PFSK-1 (cell line): Measurements from ENCODE around the gene SUN2.

ENCODE experiments used
- FOXP2 ChIP-seq: optimal IDR thresholded peaks from 2 replicates; pipeline ENCODE3; 2011; ENCODE audit warnings: borderline replicate concordance, control low read depth, inconsistent platforms; ENCODE audit not compliant: insufficient read depth; ENCODE audit errors: extremely low read length, extremely low read depth
- POLR2AphosphoS5 ChIP-seq: IDR thresholded peaks from 2 replicates; pipeline ENCODE4 v1.6.1; 2012; ENCODE audit warnings: low read depth, mild to moderate bottlenecking, control low read depth, low read length, moderate library complexity
- SIN3A ChIP-seq: IDR thresholded peaks from 2 replicates; pipeline ENCODE4 v1.6.1; 2012; ENCODE audit warnings: mild to moderate bottlenecking, low read length, moderate library complexity, borderline replicate concordance; ENCODE audit not compliant: insufficient read depth
- TAF1 ChIP-seq: IDR thresholded peaks from 2 replicates; pipeline ENCODE4 v1.6.1; 2012; ENCODE audit warnings: low read length, control low read depth, borderline replicate concordance; ENCODE audit not compliant: insufficient read depth
- TF ChIP-seq, protein P1 (sequence below), 2 experiments: IDR thresholded peaks; 2 replicates each; pipeline versions ENCODE4 v1.6.1 to v1.8.0; 2011 to 2012; ENCODE audit warnings: low read depth in 2 of 2, low read length in 2 of 2, control low read depth in 1 of 2, inconsistent platforms in 1 of 2, mild to moderate bottlenecking in 1 of 2, moderate library complexity in 1 of 2; ENCODE audit not compliant: insufficient read depth in 1 of 2

Gene SUN2

DNA sequence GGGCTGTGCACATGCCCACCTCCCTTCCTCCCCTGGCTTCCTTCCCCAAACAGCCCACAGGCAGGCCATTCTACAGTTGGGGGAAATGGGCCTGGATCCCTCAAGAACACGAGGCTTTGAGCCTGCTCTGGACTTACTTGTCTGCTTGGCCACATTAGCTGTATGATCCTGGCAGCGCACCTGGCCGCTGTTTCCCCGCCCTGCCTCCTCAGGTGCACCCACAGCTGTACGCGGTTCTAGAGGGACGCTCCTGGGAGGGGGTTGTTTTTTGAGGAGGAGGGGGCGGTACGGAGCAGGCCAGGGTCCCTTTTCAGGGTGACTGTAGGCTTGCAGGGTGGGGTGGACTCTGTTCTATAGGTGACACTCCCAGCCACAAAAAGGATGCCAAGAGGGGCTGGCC is 11.5 kb upstream of the SUN2 start:
- TF ChIP-seq SIN3A (no peak), TAF1 (no peak), POLR2AphosphoS5 (no peak), FOXP2 (no peak)
- TF ChIP-seq, protein P1, sequence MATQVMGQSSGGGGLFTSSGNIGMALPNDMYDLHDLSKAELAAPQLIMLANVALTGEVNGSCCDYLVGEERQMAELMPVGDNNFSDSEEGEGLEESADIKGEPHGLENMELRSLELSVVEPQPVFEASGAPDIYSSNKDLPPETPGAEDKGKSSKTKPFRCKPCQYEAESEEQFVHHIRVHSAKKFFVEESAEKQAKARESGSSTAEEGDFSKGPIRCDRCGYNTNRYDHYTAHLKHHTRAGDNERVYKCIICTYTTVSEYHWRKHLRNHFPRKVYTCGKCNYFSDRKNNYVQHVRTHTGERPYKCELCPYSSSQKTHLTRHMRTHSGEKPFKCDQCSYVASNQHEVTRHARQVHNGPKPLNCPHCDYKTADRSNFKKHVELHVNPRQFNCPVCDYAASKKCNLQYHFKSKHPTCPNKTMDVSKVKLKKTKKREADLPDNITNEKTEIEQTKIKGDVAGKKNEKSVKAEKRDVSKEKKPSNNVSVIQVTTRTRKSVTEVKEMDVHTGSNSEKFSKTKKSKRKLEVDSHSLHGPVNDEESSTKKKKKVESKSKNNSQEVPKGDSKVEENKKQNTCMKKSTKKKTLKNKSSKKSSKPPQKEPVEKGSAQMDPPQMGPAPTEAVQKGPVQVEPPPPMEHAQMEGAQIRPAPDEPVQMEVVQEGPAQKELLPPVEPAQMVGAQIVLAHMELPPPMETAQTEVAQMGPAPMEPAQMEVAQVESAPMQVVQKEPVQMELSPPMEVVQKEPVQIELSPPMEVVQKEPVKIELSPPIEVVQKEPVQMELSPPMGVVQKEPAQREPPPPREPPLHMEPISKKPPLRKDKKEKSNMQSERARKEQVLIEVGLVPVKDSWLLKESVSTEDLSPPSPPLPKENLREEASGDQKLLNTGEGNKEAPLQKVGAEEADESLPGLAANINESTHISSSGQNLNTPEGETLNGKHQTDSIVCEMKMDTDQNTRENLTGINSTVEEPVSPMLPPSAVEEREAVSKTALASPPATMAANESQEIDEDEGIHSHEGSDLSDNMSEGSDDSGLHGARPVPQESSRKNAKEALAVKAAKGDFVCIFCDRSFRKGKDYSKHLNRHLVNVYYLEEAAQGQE (IDR thresholded peaks at IDR 0.05; ENCODE audit: insufficient read depth in 1 of 2, low read depth in 2 of 2, low read length in 2 of 2), result no peak

DNA sequence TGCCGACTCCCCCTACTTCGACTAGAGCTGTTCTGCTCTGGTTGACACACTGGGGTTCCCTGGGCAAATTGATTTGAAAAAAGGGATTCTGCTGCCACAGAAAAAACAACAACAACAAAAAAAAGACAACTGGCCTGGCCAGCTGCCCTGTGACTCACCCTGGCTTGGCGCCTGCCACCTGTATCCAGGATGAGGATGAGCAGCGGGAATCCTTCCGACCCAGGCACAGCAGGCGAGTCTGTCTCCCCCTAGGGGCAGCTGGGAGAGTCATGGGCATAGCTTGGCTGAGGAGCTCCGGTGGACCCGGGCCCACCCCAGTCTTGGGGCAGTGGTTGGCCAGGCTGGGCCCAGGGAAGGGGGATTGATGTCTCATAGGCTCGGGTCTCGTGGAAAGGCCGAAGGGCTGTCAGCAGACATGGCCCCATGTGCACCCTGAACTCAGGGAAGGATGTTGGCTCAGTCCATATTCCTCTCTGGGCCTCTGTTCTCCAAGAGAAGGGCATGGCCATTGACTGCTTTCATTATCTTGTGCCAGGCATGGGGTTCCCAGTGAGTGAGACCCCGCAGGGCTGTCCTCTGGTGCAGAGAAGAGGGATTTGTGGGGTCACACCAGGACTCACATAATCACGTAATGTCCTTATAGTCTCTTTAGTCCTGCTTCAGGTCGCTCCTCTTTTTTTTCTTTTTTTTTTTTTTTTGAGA is 10.4 kb upstream of the SUN2 start:
- TF ChIP-seq FOXP2 (peak; percentile 93), TAF1 (no peak)
- TF ChIP-seq, protein P1 (IDR thresholded peaks at IDR 0.05; ENCODE audit: insufficient read depth in 1 of 2, low read depth in 2 of 2, low read length in 2 of 2), result no peak

DNA sequence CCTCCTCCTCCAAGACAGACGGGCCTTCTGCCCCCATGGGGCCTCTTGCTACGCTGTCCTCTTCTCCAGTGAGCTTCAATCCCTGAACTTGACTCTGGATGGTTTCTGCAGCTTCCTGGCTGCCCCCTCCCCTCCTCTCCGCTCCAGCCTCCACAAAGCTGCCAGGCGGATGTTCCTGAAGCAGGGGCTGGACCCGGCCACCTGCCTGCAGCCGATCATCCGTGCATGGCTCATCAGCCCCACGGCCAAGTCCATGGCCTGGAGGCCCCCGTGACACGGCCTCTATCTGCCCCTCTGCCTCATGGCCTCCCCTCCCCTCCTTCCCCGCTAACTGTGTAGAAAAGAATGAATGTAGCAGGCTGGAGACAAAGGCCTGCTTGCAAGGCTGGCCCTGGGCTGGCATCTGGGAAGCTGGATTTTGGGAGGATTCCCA is 6.8 kb upstream of the SUN2 start:
- TF ChIP-seq TAF1 (no peak), FOXP2 (no peak), SIN3A (no peak), POLR2AphosphoS5 (no peak)
- TF ChIP-seq, protein P1 (IDR thresholded peaks at IDR 0.05; ENCODE audit: insufficient read depth in 1 of 2, low read depth in 2 of 2, low read length in 2 of 2), result no peak

DNA sequence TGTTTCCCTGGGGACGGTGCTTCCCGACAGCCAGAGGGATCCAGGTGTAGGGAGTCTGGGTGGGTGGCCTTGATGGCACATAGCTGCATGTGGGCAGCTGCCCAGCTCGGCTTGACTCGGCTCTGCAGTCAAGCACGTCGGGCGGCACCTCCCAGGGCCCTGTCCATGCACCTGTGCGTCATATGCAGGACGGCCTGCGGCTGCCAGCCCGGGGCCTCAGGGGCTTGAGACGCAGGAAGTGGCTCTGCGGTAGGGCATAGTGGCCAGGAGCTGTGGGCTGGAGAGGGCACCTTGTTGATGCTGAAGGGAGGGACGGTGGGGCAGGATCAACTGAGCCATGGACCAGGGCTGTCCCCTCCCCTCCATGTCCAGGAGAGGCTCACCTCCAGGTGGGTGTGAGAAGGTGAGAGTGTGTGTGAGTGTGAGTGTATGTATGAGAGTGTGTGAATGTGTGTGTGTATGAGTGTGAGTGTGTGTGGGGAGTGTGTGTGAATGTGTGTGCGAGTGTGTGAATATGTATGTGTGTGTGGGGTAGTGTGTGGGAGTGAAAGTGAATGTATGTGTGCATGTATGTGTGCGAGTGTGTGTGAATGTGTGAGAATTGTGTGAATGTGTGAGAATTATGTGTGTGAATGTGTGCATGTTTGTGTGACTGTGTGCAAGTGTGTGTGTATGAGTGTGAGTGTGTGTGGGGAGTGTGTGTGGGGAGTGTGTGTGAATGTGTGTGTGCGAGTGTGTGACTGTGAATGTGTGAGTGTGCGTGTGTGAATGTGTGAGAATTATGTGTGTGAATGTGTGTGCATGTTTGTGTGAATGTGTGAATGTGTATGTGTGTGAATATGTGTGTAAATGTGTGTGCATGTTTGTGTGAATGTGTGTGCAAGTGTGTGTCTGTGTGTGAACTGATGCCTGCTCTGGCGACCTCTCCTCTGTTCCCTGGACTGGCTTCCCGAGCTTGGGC is 5.7 kb upstream of the SUN2 start:
- no peak for TF ChIP-seq TAF1
- no peak for TF ChIP-seq POLR2AphosphoS5
- TF ChIP-seq, protein P1 (IDR thresholded peaks at IDR 0.05; ENCODE audit: insufficient read depth in 1 of 2, low read depth in 2 of 2, low read length in 2 of 2), result no peak
- TF ChIP-seq FOXP2, result no peak
- TF ChIP-seq SIN3A, result no peak
